ENCODE results near the gene PRR5L.

The PRR5L gene, protein sequence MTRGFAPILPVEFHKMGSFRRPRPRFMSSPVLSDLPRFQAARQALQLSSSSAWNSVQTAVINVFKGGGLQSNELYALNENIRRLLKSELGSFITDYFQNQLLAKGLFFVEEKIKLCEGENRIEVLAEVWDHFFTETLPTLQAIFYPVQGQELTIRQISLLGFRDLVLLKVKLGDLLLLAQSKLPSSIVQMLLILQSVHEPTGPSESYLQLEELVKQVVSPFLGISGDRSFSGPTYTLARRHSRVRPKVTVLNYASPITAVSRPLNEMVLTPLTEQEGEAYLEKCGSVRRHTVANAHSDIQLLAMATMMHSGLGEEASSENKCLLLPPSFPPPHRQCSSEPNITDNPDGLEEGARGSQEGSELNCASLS

DNA sequence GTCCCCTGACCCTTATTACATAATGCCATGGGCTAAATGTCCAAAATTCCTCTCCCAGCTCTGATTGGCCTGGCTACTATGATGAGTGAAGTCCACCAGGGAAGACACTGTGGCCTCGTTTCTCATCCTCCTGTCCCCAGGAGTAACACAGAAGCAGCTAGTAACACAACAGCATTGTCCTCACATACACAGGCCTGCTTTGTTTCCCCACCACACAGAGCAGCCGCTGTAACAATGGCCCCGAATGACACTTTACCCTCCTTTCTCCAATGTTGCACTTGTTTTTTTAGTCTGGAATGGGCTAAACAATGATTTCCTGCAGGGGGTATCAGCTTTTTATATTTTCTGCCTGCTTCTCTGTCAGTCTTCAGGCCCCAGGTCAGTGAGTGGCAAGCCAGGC, at the start of gene PRR5L:
TSS of gene PRR5L (plus strand) at position 363 of the 400 bp plus-strand sequence. CDS start 104,834 bp downstream, outside the sequence.
- DNase-seq: no peak

DNA sequence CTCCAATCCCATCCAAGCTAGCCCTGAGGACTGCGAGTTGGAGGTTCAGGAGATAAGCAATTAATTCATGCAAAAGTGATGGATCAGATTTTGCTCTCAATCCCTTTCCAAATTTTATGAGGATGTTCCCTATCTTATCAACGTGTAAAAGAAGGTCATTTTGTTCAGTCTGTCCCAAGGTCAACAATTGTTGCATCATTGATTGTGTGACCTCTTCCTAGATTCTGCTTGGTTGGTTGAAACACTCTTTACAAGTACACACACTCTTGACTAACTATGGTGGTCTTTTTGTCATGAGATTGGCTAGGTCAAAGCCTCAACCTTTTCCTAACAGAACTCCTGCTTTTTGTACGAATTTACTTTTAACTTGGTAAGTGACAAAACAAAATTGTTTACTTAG, 48.6 kb upstream of the PRR5L start:
- DNase-seq: no peak

DNA sequence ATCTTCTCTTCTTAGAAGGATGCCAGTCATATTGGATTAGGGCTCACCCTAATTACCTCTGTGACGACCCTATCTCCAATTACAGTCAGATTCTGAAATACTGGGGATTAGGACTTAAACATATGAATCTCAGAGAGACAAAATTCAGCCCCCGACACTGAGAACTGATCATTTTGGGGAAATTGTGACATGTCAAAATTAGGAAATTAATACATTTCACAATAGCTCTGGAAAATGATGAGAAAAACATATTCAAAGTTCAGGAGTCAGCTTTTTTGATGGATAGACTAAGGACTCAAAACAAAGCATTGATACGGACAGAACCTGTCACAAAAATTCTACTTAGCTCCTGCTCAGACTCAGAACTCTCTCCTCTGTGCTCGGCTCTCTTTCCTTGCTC, 47.7 kb upstream of the PRR5L start:
- DNase-seq: no peak

GRCh38 chr11:36249246-36249645, 46.8 kb upstream of the PRR5L start:
- DNase-seq: no peak

DNA sequence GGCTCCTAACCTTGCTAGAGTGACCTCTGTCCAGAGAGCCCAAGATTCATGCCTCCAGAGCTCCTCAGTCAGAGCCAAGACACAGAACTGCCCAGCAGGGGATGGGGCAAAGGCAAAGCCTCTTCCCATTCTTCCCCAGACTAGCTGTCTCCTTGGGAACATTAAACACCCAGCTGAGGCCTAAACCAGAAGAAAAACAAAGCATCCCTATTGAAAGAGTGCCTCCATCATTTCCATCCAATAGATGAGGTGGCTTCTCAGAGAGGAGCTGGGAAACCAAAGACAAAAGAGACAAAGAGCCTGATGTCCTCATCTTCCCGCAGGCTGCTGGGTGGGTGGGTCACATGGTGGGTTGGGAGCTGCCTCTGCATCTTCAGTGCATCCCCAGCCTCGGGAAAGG, 44.3 kb upstream of the PRR5L start:
- DNase-seq: no peak

GRCh38 chr11:36253238-36253637, 42.9 kb upstream of the PRR5L start:
- peak; percentile 96 for DNase-seq

- DNase-seq: no peak
These were observed 41.4 kb upstream of the PRR5L start for GRCh38 chr11:36254713-36255112.

GRCh38 chr11:36257351-36257750, 38.7 kb upstream of the PRR5L start:
- DNase-seq: no peak

- DNase-seq: peak; percentile 84
These were observed 37.2 kb upstream of the PRR5L start for GRCh38 chr11:36258730-36259360.

DNA sequence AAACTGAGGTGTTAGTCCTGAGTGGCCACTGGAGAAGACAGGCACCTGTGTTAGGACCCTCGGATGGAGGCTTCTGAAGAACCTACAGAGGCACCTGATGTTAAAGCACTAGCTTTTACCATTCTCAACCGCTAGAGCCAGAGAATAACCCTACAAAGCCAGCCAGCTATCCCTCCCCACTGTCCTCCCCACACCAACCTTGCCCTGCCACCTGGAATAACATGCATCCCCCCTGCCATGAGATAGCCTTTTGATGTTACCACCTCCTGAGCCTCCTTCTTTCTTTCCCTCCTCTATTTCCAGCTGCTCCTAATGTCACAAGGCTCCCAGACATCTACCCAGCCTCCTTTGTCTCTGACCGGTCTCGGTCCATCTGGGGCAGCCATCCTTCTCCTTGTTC, 35.0 kb upstream of the PRR5L start:
- no peak for DNase-seq

GRCh38 chr11:36264011-36264972, 31.8 kb upstream of the PRR5L start:
- DNase-seq: no peak

GRCh38 chr11:36264973-36265344, 31.1 kb upstream of the PRR5L start:
- DNase-seq: no peak

DNA sequence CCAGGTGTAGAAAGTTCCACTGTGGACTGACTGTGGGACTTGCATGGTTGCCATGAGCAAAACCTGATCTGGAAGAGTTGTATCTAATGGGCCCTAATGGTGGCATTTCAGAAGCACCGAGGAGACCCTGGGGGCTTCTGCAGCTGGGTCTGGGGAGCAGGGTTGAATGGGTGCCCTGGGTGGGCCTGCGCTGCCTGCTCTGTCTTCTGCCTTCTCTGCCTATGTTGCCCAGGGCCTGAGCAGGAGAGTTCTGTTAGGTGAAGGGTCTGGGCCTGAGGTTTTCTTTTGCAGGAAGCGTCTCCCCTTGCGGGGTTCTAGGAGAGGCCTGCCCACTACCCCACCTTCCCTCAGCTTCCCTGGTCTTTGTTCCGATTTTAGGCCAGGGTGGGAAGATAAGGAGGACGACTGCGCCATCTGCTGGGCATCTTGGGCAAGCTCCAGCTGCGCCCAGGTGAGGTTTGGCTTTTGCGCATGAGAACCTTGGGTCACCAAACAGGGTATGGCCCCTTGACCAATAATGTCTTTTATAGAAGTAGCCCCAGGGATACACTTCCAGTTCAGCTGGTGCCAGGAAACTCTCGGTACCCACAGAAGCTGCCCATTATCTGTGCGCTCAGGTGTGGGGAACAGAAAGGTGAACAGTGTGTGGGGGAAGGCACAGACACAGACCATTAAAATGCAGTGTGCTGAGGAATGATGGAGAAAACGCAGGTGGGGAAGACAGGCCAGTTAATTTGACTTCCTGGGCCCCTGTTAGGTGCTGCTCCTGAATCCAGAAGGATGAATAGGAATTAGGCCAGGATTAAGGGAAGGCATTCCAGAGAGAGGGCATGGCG, 30.1 kb upstream of the PRR5L start:
- peak; percentile 29 for DNase-seq

DNA sequence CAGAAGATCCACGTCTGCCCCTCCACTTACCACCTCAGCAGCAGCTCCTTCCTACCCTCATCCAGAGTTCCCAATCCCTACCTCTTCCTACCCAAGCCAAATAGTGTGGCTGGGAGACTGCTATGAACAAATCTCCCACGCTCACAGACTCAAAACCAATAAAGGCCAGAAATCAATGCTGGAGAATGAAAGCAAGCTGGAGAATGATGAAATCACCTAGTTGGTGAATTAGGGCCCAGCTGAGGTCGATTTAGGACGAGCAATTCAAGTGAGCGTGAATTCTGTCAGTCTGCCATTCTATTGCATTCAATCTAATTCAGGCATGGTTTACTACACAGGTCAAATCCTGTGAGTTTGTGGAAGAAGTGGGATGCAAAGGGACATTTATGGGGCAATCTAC, 29.3 kb upstream of the PRR5L start:
- no peak for DNase-seq

- DNase-seq: no peak
These were observed 27.6 kb upstream of the PRR5L start for GRCh38 chr11:36268337-36268985.

- no peak for DNase-seq
These were observed 25.4 kb upstream of the PRR5L start for GRCh38 chr11:36270701-36271100.

DNA sequence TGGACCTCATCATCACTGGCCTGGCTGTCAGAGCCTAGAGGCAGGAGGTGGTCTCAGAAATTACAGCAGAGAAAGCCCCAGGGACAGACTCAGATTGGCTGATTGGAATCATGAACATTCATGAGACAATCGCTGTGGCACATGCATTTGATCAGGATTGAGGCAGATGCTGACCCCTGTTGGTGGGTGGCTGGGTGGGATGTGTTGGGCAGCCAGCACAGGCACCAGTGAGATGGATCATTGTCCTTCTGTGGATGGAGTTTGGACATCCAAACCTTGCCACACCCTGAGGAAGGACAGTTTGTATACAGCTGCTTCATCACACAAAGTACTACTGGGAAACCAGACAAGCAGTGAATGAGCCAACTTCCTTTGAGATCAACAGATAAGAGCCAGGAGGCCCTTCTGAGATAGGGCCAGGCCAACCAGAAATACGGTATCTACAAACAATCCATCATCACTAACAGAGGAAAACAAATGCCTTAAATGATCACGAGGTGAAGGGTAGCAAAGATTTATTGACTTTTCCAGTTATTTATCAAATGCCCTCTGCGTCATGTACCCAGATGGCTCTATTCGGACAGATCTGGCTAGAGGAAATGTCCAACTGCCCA, 24.2 kb upstream of the PRR5L start:
- no peak for DNase-seq

- DNase-seq: no peak
These were observed 23.0 kb upstream of the PRR5L start for GRCh38 chr11:36273110-36273509.

DNA sequence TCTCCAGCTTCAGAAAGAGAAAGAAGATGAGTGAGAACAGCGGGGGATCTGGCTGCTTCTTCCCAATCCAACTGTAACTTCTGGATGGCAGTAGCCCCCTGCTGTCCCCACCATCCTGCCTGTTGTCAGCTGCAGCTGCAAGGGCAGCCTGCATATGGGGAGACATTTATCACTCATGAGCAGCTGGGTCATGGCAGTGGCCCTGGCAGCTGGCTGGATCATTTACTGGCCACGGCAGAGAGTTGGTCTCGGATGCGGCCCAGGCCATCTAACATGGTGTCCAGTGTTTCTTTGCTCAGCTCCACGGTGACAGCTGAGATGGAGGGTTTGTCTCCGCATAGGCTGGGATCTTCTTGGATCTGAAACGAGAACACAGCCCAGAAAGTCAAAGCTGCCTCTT, 21.7 kb upstream of the PRR5L start:
- DNase-seq: no peak

DNA sequence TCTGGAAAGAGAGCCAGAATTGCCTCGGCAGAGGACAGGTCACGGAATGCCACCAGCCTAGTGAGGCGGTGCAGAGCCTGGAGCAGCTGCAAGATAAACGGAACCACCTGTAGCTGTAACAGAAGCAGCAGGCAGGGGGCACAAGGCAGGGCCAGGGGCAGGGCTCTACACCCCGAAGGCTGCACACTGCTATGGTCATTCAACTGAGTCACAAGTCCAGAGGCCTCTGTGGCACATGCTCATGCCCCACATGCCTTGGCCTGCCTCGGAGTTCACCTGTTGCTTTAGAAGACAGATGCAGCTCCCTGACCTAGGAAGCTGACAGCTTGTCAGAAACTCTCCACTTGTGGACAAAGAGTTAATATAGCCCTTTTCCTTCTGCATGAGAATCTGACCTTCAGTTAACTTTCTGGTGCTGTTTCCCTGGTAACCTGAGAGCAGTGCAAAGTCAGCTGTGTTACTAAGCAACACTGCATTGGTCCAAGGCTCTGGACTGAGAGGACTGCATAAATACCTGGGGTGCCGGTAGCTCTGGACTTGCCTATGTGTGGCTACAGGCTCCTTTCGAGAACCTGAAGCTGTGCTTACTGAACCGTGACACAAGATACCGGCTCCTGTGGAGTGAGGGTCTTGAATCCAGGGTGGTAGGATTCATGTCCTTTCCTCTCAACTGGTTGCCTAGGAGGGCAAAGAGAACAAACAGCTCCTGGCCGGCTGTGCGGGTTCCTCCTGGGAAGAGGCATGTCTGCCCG, 17.4 kb upstream of the PRR5L start:
- DNase-seq: no peak

DNA sequence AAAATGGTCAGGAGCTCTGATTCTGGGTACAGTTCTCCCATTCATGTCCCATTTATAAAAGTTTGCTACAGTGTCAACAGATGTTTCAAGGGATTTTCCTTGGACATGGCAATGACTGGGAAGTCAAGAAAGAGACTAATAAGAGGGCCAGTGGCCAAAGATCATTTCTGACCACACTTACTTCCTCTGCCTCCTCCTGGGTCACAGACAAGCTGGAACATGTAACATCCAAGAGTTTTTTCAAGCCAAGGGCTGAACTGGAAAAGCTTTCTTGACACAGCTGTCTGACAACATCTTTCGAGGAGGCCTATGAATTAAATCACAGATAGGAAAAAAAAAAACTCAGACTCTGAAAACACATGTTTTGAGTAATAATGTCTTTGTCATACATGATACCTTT, 15.6 kb upstream of the PRR5L start:
- DNase-seq: no peak
